Measurements from ENCODE around the gene MAPK1.
"Not testable (repeated sequence)": the region's sequence is repeated elsewhere in the genome, so short reads cannot be mapped to it uniquely, and the experiment has no call there.

The MAPK1 gene

GRCh38 chr22:21762712-21763581 is 104.5 kb downstream of the MAPK1 start:
- H3K27ac ChIP-seq, result peak overlapping the region in 3 of 21 experiments; percentile 6 to 80 (median 50)
- H3K4me3 ChIP-seq, result no peak overlapping the region

GRCh38 chr22:21761994-21762680 is 105.3 kb downstream of the MAPK1 start:
- Histone ChIP-seq H3K4me3 (no peak overlapping the region), H3K27ac (peak overlapping the region in 3 of 21 experiments; percentile 17 to 63 (median 50))

- peak overlapping the region in 1 of 21 experiments; percentile 27 for H3K27ac ChIP-seq
- no peak overlapping the region for H3K4me3 ChIP-seq
Observed at GRCh38 chr22:21761086-21761485, 106.4 kb downstream of the MAPK1 start.

- Histone ChIP-seq H3K27ac (no peak overlapping the region), H3K4me3 (no peak overlapping the region)
Observed at GRCh38 chr22:21760640-21761039, 106.8 kb downstream of the MAPK1 start.

GRCh38 chr22:21759646-21760376 is 107.6 kb downstream of the MAPK1 start:
- Histone ChIP-seq H3K27ac (peak overlapping the region in 1 of 21 experiments; percentile 34), H3K4me3 (no peak overlapping the region)

GRCh38 chr22:21759093-21759492 is 108.4 kb downstream of the MAPK1 start:
- Histone ChIP-seq H3K27ac (peak overlapping the region in 1 of 21 experiments; percentile 34), H3K4me3 (no peak overlapping the region)

GRCh38 chr22:21758091-21758864 is 109.2 kb downstream of the MAPK1 start:
- no peak overlapping the region for H3K27ac ChIP-seq
- H3K4me3 ChIP-seq, result no peak overlapping the region

- H3K4me3 ChIP-seq, result no peak overlapping the region
- H3K27ac ChIP-seq, result no peak overlapping the region
Observed at GRCh38 chr22:21755851-21756284, 111.6 kb downstream of the MAPK1 start.

GRCh38 chr22:21754523-21754922 is 112.9 kb downstream of the MAPK1 start:
- Histone ChIP-seq H3K27ac (peak overlapping the region in 1 of 21 experiments; percentile 32), H3K4me3 (no peak overlapping the region)

GRCh38 chr22:21753374-21754111 is 113.9 kb downstream of the MAPK1 start:
- Histone ChIP-seq H3K27ac (no peak overlapping the region), H3K4me3 (no peak overlapping the region)

- no peak overlapping the region for H3K27ac ChIP-seq
- no peak overlapping the region for H3K4me3 ChIP-seq
Observed at GRCh38 chr22:21752276-21752675, 115.2 kb downstream of the MAPK1 start.

GRCh38 chr22:21745948-21746347 is 121.5 kb downstream of the MAPK1 start:
- H3K4me3 ChIP-seq, result no peak overlapping the region
- H3K27ac ChIP-seq, result no peak overlapping the region

- not testable (repeated sequence) for H3K4me3 ChIP-seq, H3K27ac ChIP-seq
Observed at GRCh38 chr22:21744917-21745316, 122.5 kb downstream of the MAPK1 start.

- H3K27ac ChIP-seq, result no peak overlapping the region
- H3K4me3 ChIP-seq, result no peak overlapping the region
Observed at GRCh38 chr22:21741790-21742189, 125.7 kb downstream of the MAPK1 start.

GRCh38 chr22:21741059-21741458 is 126.4 kb downstream of the MAPK1 start:
- H3K27ac ChIP-seq, result no peak overlapping the region
- H3K4me3 ChIP-seq, result no peak overlapping the region

- H3K4me3 ChIP-seq, result no peak overlapping the region
- H3K27ac ChIP-seq, result no peak overlapping the region
Observed at GRCh38 chr22:21739828-21740377, 127.5 kb downstream of the MAPK1 start.

GRCh38 chr22:21738966-21739365 is 128.5 kb downstream of the MAPK1 start:
- Histone ChIP-seq H3K27ac (no peak overlapping the region), H3K4me3 (no peak overlapping the region)

- no peak overlapping the region for H3K4me3 ChIP-seq
- H3K27ac ChIP-seq, result no peak overlapping the region
Observed at GRCh38 chr22:21738081-21738480, 129.4 kb downstream of the MAPK1 start.

- H3K4me3 ChIP-seq, result no peak overlapping the region
Observed at GRCh38 chr22:21736948-21737347, 130.5 kb downstream of the MAPK1 start.

More at GRCh38 chr22:21736948-21737347, 130.5 kb downstream of the MAPK1 start:
- no peak overlapping the region for H3K27ac ChIP-seq
